ENCODE measurements around the gene MRPL1. TPM values are rescaled to one million over a fixed set of nuclear protein-coding genes. Genes with fewer than 3 reads are reported as not detected.

MRPL1 gene
- total and polyA plus RNA-seq, 2 donors (not counting 3 experiments of a cell fraction or from before 2014, with no cell fraction given), result 11.5 to 42.9 TPM

DNA sequence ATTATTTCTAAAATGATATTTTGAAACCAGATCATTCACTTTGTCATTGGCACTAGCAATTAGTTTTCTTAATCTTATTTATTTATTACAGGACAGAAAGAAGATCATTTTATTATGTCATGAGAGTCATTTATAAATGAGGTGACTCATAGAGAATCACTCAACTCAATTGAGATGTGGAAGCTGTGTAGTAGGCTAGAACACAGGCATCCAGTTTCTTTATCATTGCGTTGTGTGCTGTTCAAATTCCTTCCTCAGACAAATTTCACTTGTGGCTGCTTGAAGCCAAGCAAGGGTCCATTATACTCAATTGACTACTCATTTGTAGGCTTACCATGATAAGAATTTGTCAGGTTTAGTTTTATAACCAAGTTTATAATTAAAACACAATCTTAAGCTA, 87.6 kb downstream of the MRPL1 start:
- no peak overlapping the region for H3K27ac ChIP-seq (ENCODE audit: insufficient read depth, low read depth, low read length)
- ChIA-PET POLR2A (no interaction called here), CTCF (interaction anchor here (1.0 kb wide), 1 partner anchor 88 kb away, joined by 3 read pairs; the partner anchor contains the start of gene MRPL1)
- no peaks in the 10 kb centered on the region for H4K20me1 ChIP-seq (replicated peaks; ENCODE audit: control insufficient read depth, extremely low read depth, insufficient read depth, low read length)
- H3K4me2 ChIP-seq (ENCODE audit: insufficient read depth, low read length), result no peak overlapping the region
- FAIRE-seq (no peak), DNase-seq (ENCODE audit: low read depth, low spot score) (no peak)
- intact Hi-C loops (cut with micrococcal nuclease) (loop anchor here (10.0 kb wide), 1 partner anchor 915 kb away; no protein-coding TSS in a partner anchor), dilution Hi-C loops (cut with MboI; ENCODE audit: extremely low pct_ligation_motif_present, low sequenced_read_pairs) (no loop called here)
- H3K4me1 ChIP-seq (ENCODE audit: control insufficient read depth, extremely low read depth, insufficient read depth, low read length), result no peaks in the 10 kb centered on the region
- peaks cover 0 to 4% of the 10 kb centered on the region in 2 experiments for H3K36me3 ChIP-seq (ENCODE audit: control insufficient read depth in 2 of 2, extremely low read depth in 1 of 2, insufficient read depth in 2 of 2, low read length in 2 of 2)
- no peaks in the 10 kb centered on the region for H3K9me3 ChIP-seq (replicated peaks; ENCODE audit: control insufficient read depth, insufficient read depth, low read length)
- no peaks in the 10 kb centered on the region for H3K9me1 ChIP-seq (replicated peaks; ENCODE audit: control insufficient read depth, extremely low read depth, insufficient read depth, low read length)
- no peak for TF ChIP-seq GATA2 (IDR thresholded peaks at IDR 0.05; ENCODE audit: insufficient read depth, insufficient read length, low read depth, low read length)
- no peak for TF ChIP-seq POLR2A (IDR thresholded peaks at IDR 0.05; ENCODE audit: low read depth, low read length)
- no peak for TF ChIP-seq POLR2AphosphoS5 (IDR thresholded peaks at IDR 0.05; ENCODE audit: insufficient read depth, low read depth, low read length)
- peak; percentile 17 for TF ChIP-seq JUN (IDR thresholded peaks at IDR 0.05; ENCODE audit: borderline replicate concordance, insufficient read depth, insufficient read length, low read depth)
- no peak for TF ChIP-seq MYC (IDR thresholded peaks at IDR 0.05; ENCODE audit: low read depth, low read length)
- no peak for TF ChIP-seq FOS (IDR thresholded peaks at IDR 0.05; ENCODE audit: borderline replicate concordance, insufficient read depth, low read length)
- TF ChIP-seq EZH2 (IDR thresholded peaks at IDR 0.05; ENCODE audit: borderline replicate concordance, low read depth, low read length, severe bottlenecking), result no peak
- no peak for TF ChIP-seq MAX (IDR thresholded peaks at IDR 0.05; ENCODE audit: insufficient read depth, insufficient read length)
- BruUV-seq (replicated peaks), result no TSS peak
- H3K27me3 ChIP-seq (ENCODE audit: control insufficient read depth in 2 of 2, insufficient read depth in 2 of 2, low read length in 2 of 2), result no peaks in the 10 kb centered on the region
- H3K4me3 ChIP-seq (replicated peaks in 1 of 3; ENCODE audit: insufficient read depth in 1 of 3, low read depth in 1 of 3, low read length in 3 of 3), result no peak overlapping the region
- H2AFZ ChIP-seq (ENCODE audit: low read depth, low read length), result no peak overlapping the region
- H3K79me2 ChIP-seq (ENCODE audit: control insufficient read depth, insufficient read depth, low read length), result no peaks in the 10 kb centered on the region
- H3K9ac ChIP-seq (replicated peaks; ENCODE audit: extremely low read depth, insufficient read depth, low read length), result no peak overlapping the region

GRCh38 chr4:77952457-77952856, 89.8 kb downstream of the MRPL1 start:
- H3K4me1 ChIP-seq (ENCODE audit: control insufficient read depth, extremely low read depth, insufficient read depth, low read length), result no peaks in the 10 kb centered on the region
- CTCF ChIA-PET, result no interaction called here
- POLR2A ChIA-PET, result no interaction called here
- DNase-seq (ENCODE audit: low read depth, low spot score), result no peak
- no peak for TF ChIP-seq POLR2A (IDR thresholded peaks at IDR 0.05; ENCODE audit: low read depth, low read length)
- no peak for TF ChIP-seq MAX (IDR thresholded peaks at IDR 0.05; ENCODE audit: insufficient read depth, insufficient read length)
- no peak for TF ChIP-seq JUN (IDR thresholded peaks at IDR 0.05; ENCODE audit: borderline replicate concordance, insufficient read depth, insufficient read length, low read depth)
- no peak for TF ChIP-seq GATA2 (IDR thresholded peaks at IDR 0.05; ENCODE audit: insufficient read depth, insufficient read length, low read depth, low read length)
- no peak for TF ChIP-seq POLR2AphosphoS5 (IDR thresholded peaks at IDR 0.05; ENCODE audit: insufficient read depth, low read depth, low read length)
- TF ChIP-seq FOS (IDR thresholded peaks at IDR 0.05; ENCODE audit: borderline replicate concordance, insufficient read depth, low read length), result no peak
- TF ChIP-seq EZH2 (IDR thresholded peaks at IDR 0.05; ENCODE audit: borderline replicate concordance, low read depth, low read length, severe bottlenecking), result no peak
- no peak for TF ChIP-seq CTCF (IDR thresholded peaks at IDR 0.05; ENCODE audit: extremely low read depth in 1 of 2, insufficient read depth in 1 of 2, low read depth in 1 of 2, low read length in 2 of 2)
- no peak for TF ChIP-seq MYC (IDR thresholded peaks at IDR 0.05; ENCODE audit: low read depth, low read length)
- H3K9me3 ChIP-seq (replicated peaks; ENCODE audit: control insufficient read depth, insufficient read depth, low read length), result no peaks in the 10 kb centered on the region
- intact Hi-C loops (cut with micrococcal nuclease) (loop anchor here (10.0 kb wide), 1 partner anchor 912 kb away; no protein-coding TSS in a partner anchor), dilution Hi-C loops (cut with MboI; ENCODE audit: extremely low pct_ligation_motif_present, low sequenced_read_pairs) (no loop called here)
- H3K9ac ChIP-seq (replicated peaks; ENCODE audit: extremely low read depth, insufficient read depth, low read length), result no peak overlapping the region
- no peaks in the 10 kb centered on the region for H4K20me1 ChIP-seq (replicated peaks; ENCODE audit: control insufficient read depth, extremely low read depth, insufficient read depth, low read length)
- H3K27me3 ChIP-seq (ENCODE audit: control insufficient read depth in 2 of 2, insufficient read depth in 2 of 2, low read length in 2 of 2), result no peaks in the 10 kb centered on the region
- no peak overlapping the region for H3K4me3 ChIP-seq (replicated peaks in 1 of 3; ENCODE audit: insufficient read depth in 1 of 3, low read depth in 1 of 3, low read length in 3 of 3)
- no peak overlapping the region for H3K27ac ChIP-seq (ENCODE audit: insufficient read depth, low read depth, low read length)
- H3K9me1 ChIP-seq (replicated peaks; ENCODE audit: control insufficient read depth, extremely low read depth, insufficient read depth, low read length), result no peaks in the 10 kb centered on the region
- no peak for FAIRE-seq
- BruUV-seq (replicated peaks), result no TSS peak
- no peak overlapping the region for H3K4me2 ChIP-seq (ENCODE audit: insufficient read depth, low read length)
- H3K79me2 ChIP-seq (ENCODE audit: control insufficient read depth, insufficient read depth, low read length), result no peaks in the 10 kb centered on the region
- H3K36me3 ChIP-seq (ENCODE audit: control insufficient read depth in 2 of 2, extremely low read depth in 1 of 2, insufficient read depth in 2 of 2, low read length in 2 of 2), result peaks cover 0 to 4% of the 10 kb centered on the region in 2 experiments
- no peak overlapping the region for H2AFZ ChIP-seq (ENCODE audit: low read depth, low read length)

Measured in endothelial cell of umbilical vein (primary cell).